HG03135 (cell line): ENCODE results near the gene P2RX7.
A peak's percentile ranks its signal among the peaks of the same experiment; 100 is the strongest.
"Not testable (repeated sequence)": the region's sequence is repeated elsewhere in the genome, so short reads cannot be mapped to it uniquely, and the experiment has no call there.

ENCODE experiments used
- ATAC-seq: cut with Tn5 transposase; IDR thresholded peaks from one replicate; pipeline ENCODE4 v1.9.1; 2021; ENCODE audit warnings: mild to moderate bottlenecking, moderate library complexity; ENCODE audit not compliant: unreplicated experiment

P2RX7 gene

DNA sequence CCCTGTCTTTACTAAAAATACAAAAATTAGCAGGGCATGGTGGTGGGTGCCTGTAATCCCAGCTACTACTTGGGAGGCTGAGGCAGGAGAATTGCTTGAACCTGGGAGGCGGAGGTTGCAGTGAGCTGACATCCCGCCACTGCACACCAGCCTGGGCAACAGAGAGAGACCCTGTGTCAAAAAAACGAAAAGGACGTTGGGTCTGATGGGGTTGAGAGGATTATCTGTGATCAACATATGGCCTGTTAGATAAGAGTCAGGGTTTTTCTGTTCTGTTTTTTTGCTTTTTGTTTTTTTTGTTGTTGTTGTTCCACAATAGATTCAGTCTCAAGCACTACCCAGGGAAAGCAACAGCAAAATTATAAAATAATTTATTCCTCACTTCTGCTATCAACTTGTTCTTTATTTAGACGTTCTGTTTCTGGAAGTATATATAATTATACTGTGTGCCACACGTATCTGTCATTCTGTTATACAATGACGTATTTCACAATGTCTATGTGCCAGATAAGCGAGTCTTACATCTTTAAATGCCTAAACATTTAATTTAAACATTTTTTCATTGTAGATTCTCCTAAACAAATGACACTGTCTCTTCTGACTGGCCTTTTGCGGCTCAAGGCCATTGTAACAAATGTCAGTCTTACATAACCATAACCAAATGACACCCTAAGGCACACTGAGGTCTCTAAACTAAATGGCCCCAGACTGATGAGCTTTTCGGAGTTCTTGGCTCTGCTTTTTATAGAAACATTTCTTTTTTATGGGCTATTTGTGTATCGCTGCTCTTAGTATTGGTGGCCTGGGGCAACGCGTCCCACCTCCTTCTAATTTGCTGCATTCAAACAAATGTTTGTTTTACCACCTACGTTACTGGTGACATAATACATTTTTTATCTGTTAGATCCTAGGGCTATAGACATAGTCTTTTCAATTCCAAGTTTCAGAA lies 70.0 kb downstream of the P2RX7 start:
- ATAC-seq = no peak

DNA sequence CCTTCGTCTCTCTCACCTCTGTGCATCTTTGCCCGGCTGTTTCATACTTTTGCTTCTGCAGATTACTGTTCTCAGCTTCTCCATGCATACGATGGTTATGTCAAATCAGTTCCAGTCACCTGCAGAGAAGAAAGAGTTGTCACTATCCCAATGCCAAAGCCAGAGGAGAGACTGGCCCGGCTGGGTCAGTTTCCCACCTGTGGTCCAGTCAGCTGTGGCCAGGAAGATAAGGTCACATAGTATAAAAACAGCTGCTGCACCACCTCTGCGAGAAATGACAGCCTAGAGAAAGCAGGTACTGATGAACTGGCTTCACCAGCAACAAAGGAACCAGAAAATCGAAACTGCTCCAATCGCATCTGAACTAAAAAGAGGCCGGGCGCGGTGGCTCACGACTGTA lies 70.8 kb downstream of the P2RX7 start:
- no peak for ATAC-seq

DNA sequence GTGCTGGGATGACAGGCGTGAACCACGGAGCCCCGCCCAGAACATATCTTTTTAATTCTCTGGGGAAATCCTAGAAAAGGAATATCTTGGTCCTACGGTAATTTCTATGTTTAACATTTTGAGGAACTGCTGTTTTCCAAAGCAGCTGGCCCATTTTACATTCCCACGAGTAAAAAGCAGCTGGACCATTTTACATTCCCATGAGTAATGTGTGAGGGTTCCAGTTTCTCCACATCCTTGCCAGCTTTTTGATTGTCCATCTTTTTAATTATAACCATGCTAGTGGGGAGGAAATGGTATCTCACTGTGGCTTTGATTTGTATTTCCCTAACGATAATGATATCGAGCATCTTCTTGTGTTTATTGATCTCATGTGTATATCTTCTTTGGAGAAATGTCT lies 72.8 kb downstream of the P2RX7 start:
- ATAC-seq = no peak

DNA sequence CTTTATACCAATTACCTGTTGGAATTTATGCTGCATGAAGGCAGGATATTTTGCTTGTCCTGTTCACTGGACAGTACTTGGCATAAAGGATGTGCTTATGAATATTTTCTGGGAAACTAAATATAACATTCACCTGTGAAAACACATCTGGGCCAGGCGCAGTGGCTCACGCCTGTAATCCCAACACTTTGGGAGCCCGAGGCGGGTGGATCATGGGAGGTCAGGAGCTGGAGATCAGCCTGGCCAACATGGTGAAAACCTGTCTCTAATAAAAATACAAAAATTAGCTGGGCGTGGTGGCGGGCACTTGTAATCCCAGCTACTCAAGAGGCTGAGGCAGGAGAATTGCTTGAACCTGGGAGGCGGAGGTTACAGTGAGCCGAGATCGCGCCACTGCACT lies 75.9 kb downstream of the P2RX7 start:
- not testable (repeated sequence) for ATAC-seq

DNA sequence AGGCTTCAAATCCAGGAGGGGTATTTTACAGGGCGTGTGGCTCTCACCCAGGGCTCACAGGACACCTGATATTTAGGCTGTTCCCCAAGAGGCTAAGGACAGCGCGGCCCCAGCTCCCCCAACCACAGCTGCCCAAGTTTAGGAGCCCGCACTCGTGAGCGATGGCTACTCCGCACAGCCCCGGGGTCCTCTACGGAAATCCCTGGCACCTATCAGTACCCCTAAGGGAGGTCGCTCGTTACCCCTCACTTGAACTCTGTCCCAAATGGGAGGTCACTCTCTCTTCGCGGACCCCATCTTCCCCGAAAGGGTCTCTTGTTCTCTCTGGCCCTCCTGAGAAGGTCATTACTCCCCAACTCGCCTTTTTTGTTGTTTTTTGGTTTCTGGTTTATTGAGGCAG lies 76.5 kb downstream of the P2RX7 start:
- ATAC-seq = no peak

DNA sequence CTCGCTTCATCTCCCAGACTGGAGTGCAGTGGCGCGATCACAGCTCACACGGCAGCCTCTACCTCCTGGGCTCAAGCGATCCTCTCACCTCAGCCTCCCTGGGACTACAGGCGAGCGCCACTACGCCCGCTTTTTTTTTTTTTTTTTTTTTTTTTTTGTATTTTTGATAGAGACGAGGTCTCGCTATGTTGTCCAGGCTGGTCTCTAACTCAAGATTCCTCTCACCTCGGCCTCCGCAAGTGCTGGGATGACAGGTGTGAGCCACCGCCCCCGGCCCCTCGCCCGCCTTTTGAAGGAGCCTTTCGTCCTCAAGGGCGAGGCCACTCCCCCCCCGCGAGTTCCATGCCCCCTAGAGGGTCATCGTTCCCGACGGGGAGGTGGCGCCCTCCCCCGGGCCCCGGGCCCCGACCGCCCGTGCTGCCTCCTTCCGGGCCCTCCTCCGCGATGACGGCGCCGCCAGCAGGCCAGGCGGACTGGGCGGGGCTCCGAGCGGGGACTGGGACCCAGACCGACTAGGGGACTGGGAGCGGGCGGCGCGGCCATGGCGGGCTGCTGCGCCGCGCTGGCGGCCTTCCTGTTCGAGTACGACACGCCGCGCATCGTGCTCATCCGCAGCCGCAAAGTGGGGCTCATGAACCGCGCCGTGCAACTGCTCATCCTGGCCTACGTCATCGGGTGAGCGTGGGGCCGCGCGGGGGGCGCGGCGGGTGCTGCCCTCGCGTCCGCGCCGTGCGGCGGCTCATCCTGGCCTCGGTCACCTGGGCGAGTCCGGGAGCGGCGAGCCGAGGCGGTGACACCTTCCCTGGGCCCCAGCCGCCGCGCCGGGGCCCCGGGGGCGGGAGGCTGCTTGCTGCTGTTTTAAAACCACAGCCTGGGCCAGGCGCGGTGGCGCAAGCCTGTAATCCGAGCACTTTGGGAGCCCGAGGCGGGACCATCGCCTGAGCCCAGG lies 77.2 kb downstream of the P2RX7 start, which contains the start of gene P2RX4:
Gene P2RX4, plus strand, starts transcription at position 506 of the 949 bp plus-strand sequence. Its CDS starts 36 bp downstream, at position 542.
- ATAC-seq = peak; percentile 86

DNA sequence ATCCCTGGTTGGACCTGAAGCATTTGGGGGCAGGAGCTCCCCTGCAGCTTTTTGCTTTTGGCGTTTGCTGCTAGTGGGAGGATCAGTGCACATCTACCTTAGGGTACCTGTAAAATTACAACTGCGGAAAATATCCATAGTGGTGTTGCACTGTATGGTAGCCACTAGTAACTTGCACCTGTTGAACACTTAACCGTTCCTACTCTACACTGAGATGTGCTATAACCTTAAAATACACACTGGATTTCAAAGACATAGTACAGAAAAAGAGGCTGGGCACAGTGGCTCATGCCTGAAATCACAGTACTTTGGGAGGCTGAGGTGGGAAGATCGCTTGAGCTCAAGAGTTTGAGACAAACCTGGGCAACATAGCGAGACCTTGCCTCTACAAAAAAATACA lies 80.2 kb downstream of the P2RX7 start:
- ATAC-seq = no peak

DNA sequence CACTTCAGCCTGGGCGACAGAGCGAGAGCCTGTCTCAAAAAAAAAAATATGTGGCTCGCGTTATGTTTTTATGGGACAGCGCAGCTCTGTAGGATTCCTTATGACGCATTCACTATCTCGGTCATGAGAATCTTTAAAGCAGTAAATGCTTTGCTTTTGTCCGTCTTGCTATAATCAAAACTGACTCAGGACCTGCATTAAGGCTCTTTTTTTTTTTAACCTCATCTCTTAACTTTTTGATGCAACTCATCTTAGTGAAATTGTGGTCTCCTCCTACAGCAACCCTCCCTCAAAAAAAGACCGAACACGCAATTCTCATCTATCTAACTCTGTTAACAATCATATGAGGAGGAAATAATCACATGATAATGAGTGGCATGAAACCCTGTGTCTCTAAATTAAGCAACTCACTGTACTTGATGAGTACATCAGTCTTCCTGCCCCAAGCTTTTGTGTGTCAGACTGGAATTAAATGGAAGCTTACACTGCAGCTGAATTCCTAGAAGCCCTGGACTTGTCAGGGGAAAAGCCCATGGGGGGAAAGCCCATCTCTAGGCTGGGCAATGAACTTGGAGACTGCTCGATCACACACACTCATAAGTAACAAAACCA lies 81.6 kb downstream of the P2RX7 start:
- ATAC-seq = no peak

DNA sequence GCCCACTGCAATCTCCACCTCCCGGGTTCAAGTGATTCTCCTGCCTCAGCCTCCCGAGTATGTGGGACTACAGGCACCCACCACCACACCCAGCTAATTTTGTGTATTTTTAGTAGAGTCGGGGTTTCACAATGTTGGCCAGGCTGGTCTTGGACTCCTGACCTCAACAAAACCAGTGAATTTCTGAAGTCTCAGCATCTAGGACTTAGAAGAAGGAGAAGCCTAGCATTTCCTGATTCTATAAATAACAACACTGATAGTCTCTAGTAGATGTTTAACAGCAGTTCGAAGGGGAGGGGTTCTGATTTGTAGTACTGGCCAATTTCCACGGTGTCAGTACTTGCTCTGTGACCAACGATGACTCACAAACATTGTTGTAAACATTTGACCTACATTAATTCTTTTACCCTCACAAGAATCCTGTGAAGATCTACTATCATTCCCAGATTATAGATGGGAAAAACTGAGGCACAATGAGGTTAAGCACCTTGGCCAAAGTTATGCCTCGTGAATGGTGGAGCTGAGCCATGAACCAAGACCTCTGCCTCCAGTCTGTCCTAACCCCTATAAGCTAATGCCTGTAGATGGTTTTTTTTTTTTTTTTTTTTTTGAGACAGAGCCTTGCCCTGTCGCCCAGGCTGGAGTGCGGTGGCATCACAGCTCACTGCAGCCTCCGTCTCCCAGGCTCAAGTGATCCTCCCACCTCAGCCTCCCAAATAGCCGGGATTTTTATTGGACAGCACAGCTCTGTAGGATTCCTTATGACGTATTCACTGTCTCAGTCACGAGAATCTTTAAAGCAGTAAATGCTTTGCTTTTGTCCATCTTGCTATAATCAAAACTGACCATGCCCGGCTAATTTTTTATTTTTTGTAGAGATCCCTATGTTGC lies 82.4 kb downstream of the P2RX7 start:
- no peak for ATAC-seq

DNA sequence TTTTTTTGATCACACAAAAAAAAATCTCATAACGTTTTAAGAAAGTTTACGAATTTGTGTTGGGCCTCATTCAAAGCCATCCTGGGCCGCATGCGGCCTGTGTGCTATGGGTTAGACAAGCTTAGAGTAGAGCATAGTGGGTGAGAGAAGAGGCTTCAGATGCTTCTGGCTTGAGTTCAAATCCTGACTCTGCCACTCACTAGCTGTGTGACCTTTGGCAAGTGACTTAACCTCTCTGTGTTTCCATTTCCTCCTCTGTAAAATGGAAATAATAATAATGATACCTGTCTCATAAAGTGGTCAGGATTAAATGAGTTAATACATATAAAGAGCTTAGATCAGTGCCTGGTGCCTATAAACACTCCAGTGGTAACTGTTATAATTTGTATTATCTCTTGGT lies 83.4 kb downstream of the P2RX7 start:
- no peak for ATAC-seq

DNA sequence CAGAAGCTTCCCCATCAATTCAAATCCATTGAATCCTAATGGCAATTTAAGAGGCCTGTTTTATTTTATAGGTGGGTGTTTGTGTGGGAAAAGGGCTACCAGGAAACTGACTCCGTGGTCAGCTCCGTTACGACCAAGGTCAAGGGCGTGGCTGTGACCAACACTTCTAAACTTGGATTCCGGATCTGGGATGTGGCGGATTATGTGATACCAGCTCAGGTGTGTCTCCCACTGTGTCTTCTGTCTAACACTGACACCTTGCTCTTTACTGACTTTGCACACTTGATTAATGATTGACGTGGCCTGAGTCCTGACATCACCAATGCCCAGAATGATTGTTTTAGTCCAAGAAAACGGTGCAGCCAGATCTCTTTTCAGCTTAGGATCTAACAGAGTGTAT lies 84.4 kb downstream of the P2RX7 start:
- no peak for ATAC-seq

DNA sequence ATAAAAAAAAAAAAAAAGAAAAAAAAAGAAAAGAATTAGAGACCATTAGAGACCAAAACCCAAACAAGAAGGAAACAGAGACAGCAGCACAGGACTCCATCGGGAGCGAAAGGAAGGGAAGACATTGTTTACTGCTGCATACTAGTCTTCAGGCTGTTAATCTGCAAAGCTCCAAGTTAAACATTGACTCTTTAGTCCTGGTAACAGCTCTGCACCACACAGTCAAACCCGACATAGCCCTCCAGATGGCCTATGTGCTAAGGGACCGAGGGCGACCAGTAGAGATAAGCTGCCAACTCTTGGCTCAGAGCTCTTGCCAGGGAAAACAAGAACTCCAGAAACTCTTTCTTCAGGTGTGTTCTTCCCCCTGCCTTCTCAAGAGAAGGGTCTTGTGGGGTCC lies 85.1 kb downstream of the P2RX7 start:
- ATAC-seq = no peak

DNA sequence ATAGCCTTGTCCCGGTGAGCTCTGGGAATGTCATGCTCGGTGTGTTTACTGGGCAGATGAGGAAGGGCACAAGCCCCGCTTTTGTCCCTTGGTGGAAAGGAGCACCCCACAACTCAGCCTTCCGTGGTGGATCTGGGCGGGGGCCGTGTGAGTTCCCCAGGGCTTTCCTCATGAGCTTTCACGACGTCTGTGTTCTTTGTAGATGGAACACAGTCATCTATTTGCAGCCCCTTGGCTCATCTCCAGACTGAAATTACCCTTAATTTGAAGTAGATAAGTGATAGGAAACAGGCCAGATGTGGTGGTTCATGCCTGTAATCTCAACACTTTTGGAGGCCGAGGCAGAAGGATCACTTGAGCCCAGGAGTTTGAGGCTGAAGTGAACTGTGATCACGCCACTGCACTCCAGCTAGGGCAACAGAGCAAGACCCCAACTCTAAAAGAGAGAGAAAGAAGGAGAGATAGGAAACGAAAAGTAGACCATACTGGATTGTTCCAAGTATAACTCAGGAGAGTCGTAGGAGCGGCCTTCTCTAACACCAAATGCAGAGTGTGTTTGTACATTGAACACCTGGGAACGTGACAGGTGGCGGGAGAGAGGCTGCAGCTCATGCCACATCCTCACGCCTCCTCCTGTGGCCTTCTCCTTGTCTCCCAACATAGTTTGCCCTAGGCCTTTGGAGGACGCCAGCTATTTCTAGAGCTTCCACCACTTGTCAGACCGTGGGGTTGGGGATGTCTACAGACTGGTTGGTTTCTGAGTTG lies 86.1 kb downstream of the P2RX7 start:
- ATAC-seq = no peak

DNA sequence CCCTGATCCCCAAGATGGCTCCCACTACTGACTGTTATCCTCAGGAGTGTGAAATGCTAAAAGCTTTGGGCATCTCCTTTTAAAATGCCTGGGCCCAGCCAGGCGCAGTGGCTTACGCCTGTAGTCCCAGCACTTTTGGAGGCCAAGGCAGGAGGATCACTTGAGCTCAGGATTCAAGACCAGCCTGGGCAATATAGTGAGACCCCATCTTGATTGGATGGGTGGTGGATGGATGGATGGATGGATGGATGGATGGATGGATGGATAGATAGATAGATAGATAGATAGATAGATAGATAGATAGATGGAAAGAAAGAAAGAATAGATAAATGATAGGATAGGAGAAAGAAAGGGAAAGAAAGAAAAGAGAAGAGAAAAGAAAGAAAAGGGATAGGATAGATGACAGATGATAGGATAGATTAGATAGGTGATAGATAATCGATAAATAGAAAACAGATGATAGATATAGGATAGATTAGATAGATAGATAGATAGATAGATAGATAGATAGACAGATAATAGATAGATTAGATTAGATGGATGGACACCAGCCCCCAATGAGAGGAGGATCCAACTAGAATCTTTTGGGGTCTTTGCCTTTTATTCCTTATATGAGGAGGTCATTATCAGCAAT lies 86.8 kb downstream of the P2RX7 start:
- no peak for ATAC-seq

DNA sequence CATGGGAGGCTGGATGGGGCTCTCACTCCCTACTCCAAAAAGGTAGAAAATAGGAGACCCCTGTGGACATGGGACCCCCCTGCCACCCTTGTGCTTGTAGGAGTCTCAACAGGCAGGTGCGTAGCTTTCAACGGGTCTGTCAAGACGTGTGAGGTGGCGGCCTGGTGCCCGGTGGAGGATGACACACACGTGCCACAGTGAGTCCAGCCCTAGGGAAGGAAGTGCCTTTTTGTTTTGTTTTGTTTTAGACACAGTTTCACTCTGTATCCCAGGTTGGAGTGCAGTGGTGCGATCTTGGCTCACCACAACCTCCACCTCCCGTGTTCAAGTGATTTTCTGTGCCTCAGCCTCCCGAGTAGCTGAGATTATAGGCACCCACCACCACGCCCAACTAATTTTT lies 90.2 kb downstream of the P2RX7 start:
- ATAC-seq = no peak

DNA sequence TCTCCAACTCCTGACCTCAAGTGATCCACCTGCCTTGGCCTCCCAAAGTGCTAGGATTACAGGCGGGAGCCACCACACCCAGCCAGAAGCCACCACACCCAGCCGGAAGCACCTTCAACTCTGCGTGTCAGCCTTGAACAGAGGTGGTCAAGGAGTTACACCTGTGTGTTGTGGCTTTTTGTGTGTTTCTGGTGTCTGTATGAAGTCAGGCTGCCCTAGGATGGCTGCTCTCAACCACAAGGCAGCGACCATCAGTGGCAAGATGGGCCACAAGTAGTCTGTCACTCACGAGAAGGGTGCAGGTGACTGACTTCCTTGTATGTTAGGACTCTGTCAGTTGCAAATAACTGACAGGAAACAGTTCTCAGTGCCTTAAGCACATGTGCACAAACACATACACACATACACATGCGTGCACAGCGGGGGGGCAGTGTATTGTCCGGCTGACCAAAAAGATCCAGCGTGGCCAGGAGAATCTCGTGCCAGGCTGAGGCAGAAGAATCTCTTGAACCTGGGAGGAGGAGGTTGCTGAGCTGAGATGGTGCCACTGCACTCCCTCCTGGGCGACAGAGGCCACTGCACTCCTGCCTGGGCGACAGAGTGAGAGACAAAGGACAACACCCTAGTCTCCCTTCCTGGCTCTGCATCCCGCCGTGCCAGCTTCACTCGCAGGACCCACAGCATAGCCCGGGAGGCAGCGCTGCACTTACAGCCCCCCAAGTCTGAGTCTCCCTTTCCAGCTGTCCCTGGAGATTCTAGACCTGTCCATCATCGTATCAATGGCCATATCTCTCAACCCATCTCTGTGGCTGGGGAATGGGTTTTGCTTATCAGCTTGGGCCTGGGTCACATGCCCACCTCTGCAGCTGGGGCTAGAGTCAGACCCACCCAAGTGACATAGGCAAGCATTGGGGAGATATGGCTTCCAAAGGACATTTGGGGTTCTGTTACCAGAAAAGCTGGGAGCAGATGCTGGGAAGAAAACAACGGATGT lies 90.9 kb downstream of the P2RX7 start:
- ATAC-seq = no peak

DNA sequence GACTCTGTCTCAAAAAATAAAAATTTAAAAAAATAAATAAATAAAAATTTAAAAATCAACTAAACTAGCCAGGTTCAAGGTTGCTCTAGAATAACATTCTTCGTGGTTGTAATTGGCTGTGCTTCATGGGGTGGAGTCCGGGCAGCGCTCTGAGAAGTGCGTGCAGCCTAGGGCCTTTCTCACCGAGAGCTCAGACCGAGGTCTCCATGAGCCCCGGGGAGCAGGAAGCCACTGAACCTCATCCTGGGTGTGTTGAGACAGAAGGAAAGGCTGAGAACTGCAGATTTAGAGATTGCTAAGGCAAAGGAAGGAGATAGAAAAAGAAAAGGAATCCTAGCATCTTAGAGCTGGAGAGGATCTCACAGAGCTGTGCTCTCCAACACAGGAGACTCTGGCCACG lies 91.9 kb downstream of the P2RX7 start:
- no peak for ATAC-seq

DNA sequence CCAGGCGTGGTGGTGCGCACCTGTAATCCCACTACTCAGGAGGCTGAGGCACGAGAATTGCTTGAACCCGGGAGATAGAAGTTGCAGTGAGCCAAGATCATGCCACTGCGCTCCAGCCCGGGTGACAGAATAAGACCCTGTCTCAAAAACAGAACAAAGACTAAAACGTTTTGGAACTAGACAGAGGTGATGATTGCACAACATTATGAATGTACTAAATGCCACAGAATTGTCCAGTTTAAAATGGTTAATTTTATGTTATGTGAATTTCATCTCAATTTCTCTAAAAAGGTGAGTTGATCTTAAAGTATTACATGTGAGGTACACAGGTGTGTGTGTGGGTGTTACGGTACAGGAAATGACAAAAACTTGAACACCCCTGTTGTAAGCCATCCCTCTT lies 93.7 kb downstream of the P2RX7 start:
- ATAC-seq = no peak
